Ovary (tissue), 9 donors: Measurements from ENCODE around the gene LIN7B. TPM values are rescaled to one million over a fixed set of nuclear protein-coding genes. Genes with fewer than 3 reads are reported as not detected.

ENCODE experiments used
- DNase-seq, 5 donors: peaks; one replicate each; pipeline ENCODE4 v3.0.0-alpha.2; 2019 to 2020
- H3K27ac ChIP-seq, 2 donors: fragments of 200-600 bp; one replicate each; pipeline versions ENCODE4 v1.5.1 to v1.8.0; 2019 to 2022
- H3K27me3 ChIP-seq: fragments of 200-600 bp; one replicate; pipeline ENCODE4 v1.8.0; 2022
- H3K36me3 ChIP-seq: fragments of 200-600 bp; sonication (generic); one replicate; pipeline ENCODE4 v1.5.1; 2019
- H3K4me1 ChIP-seq: one replicate; pipeline ENCODE4 v1.8.1; 2013; ENCODE audit warnings: mild to moderate bottlenecking, moderate library complexity; ENCODE audit not compliant: insufficient read depth
- H3K4me3 ChIP-seq: fragments of 200-600 bp; sonication (generic); one replicate; pipeline ENCODE4 v1.5.1; 2017
- H3K9me3 ChIP-seq, 2 donors: fragments of 200-600 bp in 1 of 2; sonication (generic) in 1 of 2; one replicate each; pipeline versions ENCODE4 v1.5.1 to v1.8.1; 2013 to 2019; ENCODE audit warnings: mild to moderate bottlenecking in 1 of 2, moderate library complexity in 1 of 2
- EP300 ChIP-seq: sonication (generic); formaldehyde crosslinking; IDR thresholded peaks from one replicate; pipeline ENCODE4 v1.6.1; 2017; ENCODE audit warnings: antibody characterized with exemption
- POLR2A ChIP-seq: fragments of 450-650 bp; IDR thresholded peaks from one replicate; pipeline ENCODE4 v1.6.1; 2017; ENCODE audit warnings: antibody characterized with exemption, mild to moderate bottlenecking, moderate library complexity
- WGBS, 3 donors: extraction: QIAGEN DNeasy Blood & Tissue Kit in 1 of 3; methylation state at CpG; one replicate each; pipeline versions ENCODE4 v1.1.5 to v1.1.7; 2013 to 2017; 5-methylcytosine and 5-hydroxymethylcytosine counted together
- intact Hi-C, 4 donors: fragments of 100-400 bp; cut with DNase I; formaldehyde crosslinking; loops; one replicate each; pipeline versions ENCODE4 v1.11.0 to v1.15.1; 2022 to 2023
- polyA plus RNA-seq, 2 donors: library from polyadenylated mRNA; stranded (reverse); fragments of 200-250 nt in 1 of 2; fragments of 350-450 nt in 1 of 2; fragmentation: Illumina TruSeq in 1 of 2; extraction: RNeasy Lipid Tissue Mini Kit (QIAGEN cat#74804) in 1 of 2; gene quantifications; one replicate each; pipeline ENCODE4 v1.2.3, GENCODE V29; 2013 to 2014
- total RNA-seq, 7 donors: library from RNA; depleted of rRNA in 2 of 7; stranded (reverse); fragments of >200 nt in 2 of 7; fragmentation: NEBNext Ultra II Directional in 3 of 7; extraction: Animal tissue kit (Norgen Biotek cat#: 25700) in 3 of 7; gene quantifications; one replicate each; pipeline versions ENCODE4 v1.1.0 to v1.2.4, GENCODE V29; 2016 to 2023
- TF ChIP-seq, protein P1 (sequence below), 3 donors: fragments of 450-650 bp in 2 of 3; fragments of 200-600 bp in 1 of 3; IDR thresholded peaks; one replicate each; pipeline versions ENCODE4 v1.5.1 to v1.8.0; 2016 to 2022; ENCODE audit warnings: antibody characterized with exemption in 3 of 3, mild to moderate bottlenecking in 1 of 3
- donor health status: DM: no; HTN: no; CAD: no; lungs with moderate emphysema.
- donor health status: DM: no; HTN: no; CAD: no.
- donor health status: Bipolar disorder and iron deficiency.
- donor health status: DM: yes; HTN: yes; CAD: no.
- donor health status: DM: no; HTN: no; CAD: no.
- donor health status: DM: yes; HTN: yes; CAD: no.

Gene LIN7B
- total and polyA plus RNA-seq, 9 donors, result 0.82 to 9.8 (median 8.5) TPM

DNA sequence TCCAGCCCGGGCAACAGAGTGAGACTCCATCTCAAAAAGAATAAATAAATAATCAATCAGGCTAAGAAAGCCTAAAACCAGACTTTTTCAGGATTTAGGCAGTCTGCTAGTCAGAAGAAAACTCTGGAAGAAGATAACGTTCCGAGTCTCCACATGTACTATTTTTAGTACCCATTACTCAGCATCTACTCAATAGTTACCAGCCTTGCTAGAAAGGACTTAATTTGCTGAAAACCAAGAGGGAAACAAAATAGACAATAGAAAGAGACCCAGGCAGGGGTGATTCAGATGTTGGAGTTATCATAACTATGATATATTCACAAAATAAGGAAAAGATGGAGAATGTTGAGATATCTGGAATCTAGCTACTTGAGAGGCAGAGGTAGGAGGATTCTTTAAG is 3.6 kb upstream of the LIN7B start:
- no peaks in the 10 kb centered on the region for H3K9me3 ChIP-seq
- no peak overlapping the region for H3K4me3 ChIP-seq
- H3K27ac ChIP-seq, result no peak overlapping the region
- H3K27me3 ChIP-seq, result no peaks in the 10 kb centered on the region
- intact Hi-C loops, result no loop called here
- H3K4me1 ChIP-seq, result peaks cover 6% of the 10 kb centered on the region
- no peak for DNase-seq
- H3K36me3 ChIP-seq, result no peaks in the 10 kb centered on the region
- TF ChIP-seq, protein P1, sequence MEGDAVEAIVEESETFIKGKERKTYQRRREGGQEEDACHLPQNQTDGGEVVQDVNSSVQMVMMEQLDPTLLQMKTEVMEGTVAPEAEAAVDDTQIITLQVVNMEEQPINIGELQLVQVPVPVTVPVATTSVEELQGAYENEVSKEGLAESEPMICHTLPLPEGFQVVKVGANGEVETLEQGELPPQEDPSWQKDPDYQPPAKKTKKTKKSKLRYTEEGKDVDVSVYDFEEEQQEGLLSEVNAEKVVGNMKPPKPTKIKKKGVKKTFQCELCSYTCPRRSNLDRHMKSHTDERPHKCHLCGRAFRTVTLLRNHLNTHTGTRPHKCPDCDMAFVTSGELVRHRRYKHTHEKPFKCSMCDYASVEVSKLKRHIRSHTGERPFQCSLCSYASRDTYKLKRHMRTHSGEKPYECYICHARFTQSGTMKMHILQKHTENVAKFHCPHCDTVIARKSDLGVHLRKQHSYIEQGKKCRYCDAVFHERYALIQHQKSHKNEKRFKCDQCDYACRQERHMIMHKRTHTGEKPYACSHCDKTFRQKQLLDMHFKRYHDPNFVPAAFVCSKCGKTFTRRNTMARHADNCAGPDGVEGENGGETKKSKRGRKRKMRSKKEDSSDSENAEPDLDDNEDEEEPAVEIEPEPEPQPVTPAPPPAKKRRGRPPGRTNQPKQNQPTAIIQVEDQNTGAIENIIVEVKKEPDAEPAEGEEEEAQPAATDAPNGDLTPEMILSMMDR (IDR thresholded peaks at IDR 0.05), result no peak
- no peak for TF ChIP-seq EP300
- TF ChIP-seq POLR2A, result no peak
- WGBS, 3 donors, result 15 to 19% (median 17%) methylated on average over 3 of the region's 3 CpGs

- Histone ChIP-seq H3K36me3 (no peaks in the 10 kb centered on the region), H3K4me1 (peaks cover 6% of the 10 kb centered on the region)
These were observed 2.8 kb upstream of the LIN7B start for GRCh38 chr19:49111218-49111998.

DNA sequence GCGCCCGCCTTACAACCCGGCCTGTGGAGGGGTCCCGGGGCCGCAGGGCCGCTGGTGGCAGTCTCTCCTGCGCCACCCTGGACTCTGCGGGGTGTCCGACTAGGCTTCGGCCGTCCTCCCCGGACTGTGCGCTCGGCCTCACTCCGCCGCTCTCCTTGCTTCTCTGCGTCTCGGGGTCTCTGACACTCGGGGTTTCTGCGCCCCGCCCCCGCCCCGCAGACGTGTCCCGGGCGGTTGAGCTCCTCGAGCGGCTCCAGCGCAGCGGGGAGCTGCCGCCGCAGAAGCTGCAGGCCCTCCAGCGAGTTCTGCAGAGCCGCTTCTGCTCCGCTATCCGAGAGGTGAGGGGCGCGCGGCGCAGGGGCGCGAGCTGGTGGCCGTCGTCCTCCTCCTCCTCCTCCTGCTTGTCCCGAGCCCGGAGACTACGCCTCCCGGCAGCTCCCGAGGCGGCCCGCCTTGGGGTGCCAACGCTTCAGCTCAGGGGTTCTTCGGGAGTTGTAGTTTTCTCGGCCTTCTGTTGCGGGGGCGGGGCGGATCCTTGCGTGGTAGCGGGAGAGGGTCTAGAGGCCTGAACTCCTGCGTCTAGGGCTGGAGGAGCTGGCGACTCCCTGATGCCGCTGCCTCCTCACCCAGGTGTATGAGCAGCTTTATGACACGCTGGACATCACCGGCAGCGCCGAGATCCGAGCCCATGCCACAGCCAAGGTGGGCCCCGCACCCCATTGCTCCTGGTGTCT is 627 bp downstream of the LIN7B start:
- intact Hi-C loops, result no loop called here
- DNase-seq, result peak; percentile 60 to 80 (median 68)

More at GRCh38 chr19:49111218-49111998, 2.8 kb upstream of the LIN7B start:
- DNase-seq, result no peak
- no peaks in the 10 kb centered on the region for H3K27me3 ChIP-seq
- H3K27ac ChIP-seq, result no peak overlapping the region
- 70 to 75% (median 73%) methylated on average over 11 of the region's 11 CpGs for WGBS, 3 donors
- H3K4me3 ChIP-seq, result no peak overlapping the region
- intact Hi-C loops, result no loop called here
- TF ChIP-seq POLR2A (no peak), EP300 (no peak)
- TF ChIP-seq, protein P1 (IDR thresholded peaks at IDR 0.05), result no peak
- H3K9me3 ChIP-seq, result no peaks in the 10 kb centered on the region

GRCh38 chr19:49116544-49116943 is 2.4 kb downstream of the LIN7B start:
- H3K9me3 ChIP-seq, result no peaks in the 10 kb centered on the region
- intact Hi-C loops, result no loop called here
- peaks cover 20% of the 10 kb centered on the region for H3K4me1 ChIP-seq
- no peaks in the 10 kb centered on the region for H3K36me3 ChIP-seq
- no peak overlapping the region for H3K4me3 ChIP-seq
- TF ChIP-seq EP300 (no peak), POLR2A (no peak)
- TF ChIP-seq, protein P1 (IDR thresholded peaks at IDR 0.05), result no peak
- H3K27me3 ChIP-seq, result no peaks in the 10 kb centered on the region
- 43 to 46% (median 43%) methylated on average over 1 of the region's 1 CpG for WGBS, 3 donors
- DNase-seq, result no peak
- no peak overlapping the region for H3K27ac ChIP-seq

More for the DNA sequence above, 627 bp downstream of the LIN7B start:
- no peaks in the 10 kb centered on the region for H3K9me3 ChIP-seq
- WGBS, 3 donors, result 7 to 11% (median 11%) methylated on average over 44 to 68 of the region's 68 CpGs
- no peak for TF ChIP-seq EP300
- no peak for TF ChIP-seq POLR2A
- TF ChIP-seq, protein P1 (IDR thresholded peaks at IDR 0.05), result no peak
- no peaks in the 10 kb centered on the region for H3K36me3 ChIP-seq
- H3K4me3 ChIP-seq, result peak overlapping the region; percentile 67
- H3K27me3 ChIP-seq, result no peaks in the 10 kb centered on the region
- H3K4me1 ChIP-seq, result peaks cover 19% of the 10 kb centered on the region
- peak overlapping the region in 1 of 2 donors; percentile 65 for H3K27ac ChIP-seq
